Activated CD8-positive, alpha-beta T cell treated with anti-CD3 and anti-CD28 coated beads for 36 hours (primary cell): ENCODE measurements around the gene WFDC10B. TPM values are rescaled to one million over a fixed set of nuclear protein-coding genes. Genes with fewer than 3 reads are reported as not detected.

Source experiments
- ATAC-seq: fragments of 200-7000 bp; cut with Tn5 transposase; one replicate; pipeline ENCODE4 v1.10.0; 2021; ENCODE audit warnings: mild to moderate bottlenecking, moderate library complexity
- CTCF ChIA-PET: fragments of 350-600 bp; sonication (Branson Sonifier 250); formaldehyde crosslinking; loops from one replicate; lab custom pipeline; 2021; ENCODE audit warnings: antibody characterized with exemption; lab: Charles Lee
- POLR2A ChIA-PET: fragments of 350-600 bp; sonication (Branson Sonifier 250); formaldehyde crosslinking; loops from one replicate; lab custom pipeline; 2021; ENCODE audit warnings: antibody characterized with exemption; lab: Charles Lee
- DNase-seq: peaks from one replicate; pipeline ENCODE4 v3.0.0-alpha.2; 2020
- H3K27ac Mint-ChIP-seq: one replicate; pipeline ENCODE4 v1.8.0; 2021; ENCODE audit warnings: mild to moderate bottlenecking, mixed read lengths
- H3K27me3 Mint-ChIP-seq: one replicate; pipeline ENCODE4 v1.8.0; 2021; ENCODE audit warnings: mixed read lengths
- H3K36me3 Mint-ChIP-seq: one replicate; pipeline ENCODE4 v1.8.0; 2021; ENCODE audit warnings: low read depth, mixed read lengths
- H3K4me1 Mint-ChIP-seq: one replicate; pipeline ENCODE4 v1.8.0; 2021; ENCODE audit warnings: low read depth, mixed read lengths
- H3K4me3 Mint-ChIP-seq: one replicate; pipeline ENCODE4 v1.8.0; 2021; ENCODE audit warnings: mild to moderate bottlenecking, moderate library complexity, mixed read lengths
- H3K9me3 Mint-ChIP-seq: one replicate; pipeline ENCODE4 v1.8.0; 2021; ENCODE audit warnings: mixed read lengths
- intact Hi-C: fragments of 100-400 bp; cut with micrococcal nuclease; formaldehyde crosslinking; loops from one replicate; pipeline ENCODE4 v1.10.0; 2022
- total RNA-seq, 2 experiments: library from RNA; stranded (reverse); gene quantifications; one replicate each; pipeline ENCODE4 v1.2.3, GENCODE V29; 2021
- TF ChIP-seq, protein P1 (sequence below): fragments of 200-600 bp; IDR thresholded peaks from one replicate; pipeline ENCODE4 v1.8.0; 2022; ENCODE audit warnings: antibody characterized with exemption, mild to moderate bottlenecking

WFDC10B gene
- total RNA-seq, 2 experiments from 2014 or later, result not detected

DNA sequence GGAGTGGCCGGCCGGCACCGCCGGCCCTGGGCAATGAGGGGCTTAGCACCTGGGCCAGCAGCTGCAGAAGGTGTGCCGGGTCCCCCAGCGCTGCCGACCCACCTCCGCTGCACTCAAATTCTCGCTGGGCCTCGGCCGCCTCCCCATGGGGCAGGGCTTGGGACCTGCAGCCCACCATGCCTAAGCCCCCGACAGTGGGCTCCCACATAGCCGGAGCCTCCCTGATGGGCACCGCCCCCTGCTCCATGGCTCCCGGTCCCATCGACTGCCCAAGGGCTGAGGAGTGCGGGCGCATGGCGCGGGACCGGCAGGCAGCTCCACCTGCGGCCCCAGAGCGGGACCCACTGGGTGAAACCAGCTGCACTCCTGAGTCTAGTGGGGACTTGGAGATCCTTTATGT, 31.2 kb upstream of the WFDC10B start:
- peaks cover 22% of the 10 kb centered on the region for H3K9me3 Mint-ChIP-seq
- H3K27ac Mint-ChIP-seq, result no peak overlapping the region
- intact Hi-C loops, result no loop called here
- no peak overlapping the region for H3K4me3 Mint-ChIP-seq
- ATAC-seq (no peak), DNase-seq (no peak)
- H3K27me3 Mint-ChIP-seq, result peaks cover 23% of the 10 kb centered on the region
- TF ChIP-seq, protein P1, sequence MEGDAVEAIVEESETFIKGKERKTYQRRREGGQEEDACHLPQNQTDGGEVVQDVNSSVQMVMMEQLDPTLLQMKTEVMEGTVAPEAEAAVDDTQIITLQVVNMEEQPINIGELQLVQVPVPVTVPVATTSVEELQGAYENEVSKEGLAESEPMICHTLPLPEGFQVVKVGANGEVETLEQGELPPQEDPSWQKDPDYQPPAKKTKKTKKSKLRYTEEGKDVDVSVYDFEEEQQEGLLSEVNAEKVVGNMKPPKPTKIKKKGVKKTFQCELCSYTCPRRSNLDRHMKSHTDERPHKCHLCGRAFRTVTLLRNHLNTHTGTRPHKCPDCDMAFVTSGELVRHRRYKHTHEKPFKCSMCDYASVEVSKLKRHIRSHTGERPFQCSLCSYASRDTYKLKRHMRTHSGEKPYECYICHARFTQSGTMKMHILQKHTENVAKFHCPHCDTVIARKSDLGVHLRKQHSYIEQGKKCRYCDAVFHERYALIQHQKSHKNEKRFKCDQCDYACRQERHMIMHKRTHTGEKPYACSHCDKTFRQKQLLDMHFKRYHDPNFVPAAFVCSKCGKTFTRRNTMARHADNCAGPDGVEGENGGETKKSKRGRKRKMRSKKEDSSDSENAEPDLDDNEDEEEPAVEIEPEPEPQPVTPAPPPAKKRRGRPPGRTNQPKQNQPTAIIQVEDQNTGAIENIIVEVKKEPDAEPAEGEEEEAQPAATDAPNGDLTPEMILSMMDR, result no peak
- ChIA-PET POLR2A (interaction anchor here (0.6 kb wide), 1 partner anchor 226 kb away, joined by 4 read pairs; no protein-coding TSS in a partner anchor), CTCF (no interaction called here)
- no peaks in the 10 kb centered on the region for H3K4me1 Mint-ChIP-seq
- peaks cover 5% of the 10 kb centered on the region for H3K36me3 Mint-ChIP-seq

DNA sequence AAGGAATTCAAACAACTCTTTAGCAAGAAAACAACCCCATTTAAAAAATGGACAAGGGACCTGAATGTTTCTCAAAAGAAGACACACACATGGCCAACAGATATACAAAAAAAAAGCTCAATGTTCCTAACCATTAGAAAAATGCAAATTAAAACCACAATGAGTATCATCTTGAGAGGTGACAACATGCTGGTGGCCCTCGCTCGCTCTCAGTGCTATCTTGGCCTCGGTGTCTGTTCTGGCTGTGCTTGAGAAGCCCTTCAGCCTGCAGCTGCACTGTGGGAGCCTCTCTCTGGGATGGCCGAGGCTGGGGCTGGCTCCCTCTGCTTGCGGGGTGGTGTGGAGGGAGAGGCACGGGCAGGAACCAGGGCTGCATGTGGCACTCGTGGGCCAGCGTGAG, 30.7 kb upstream of the WFDC10B start:
- ATAC-seq, result no peak
- Mint-ChIP-seq H3K4me1 (no peaks in the 10 kb centered on the region), H3K36me3 (peaks cover 5% of the 10 kb centered on the region), H3K4me3 (no peak overlapping the region), H3K27ac (no peak overlapping the region), H3K9me3 (peaks cover 24% of the 10 kb centered on the region), H3K27me3 (peaks cover 26% of the 10 kb centered on the region)
- TF ChIP-seq, protein P1, result no peak
- ChIA-PET CTCF (no interaction called here), POLR2A (interaction anchor here (0.6 kb wide), 1 partner anchor 226 kb away, joined by 4 read pairs; no protein-coding TSS in a partner anchor)
- intact Hi-C loops, result no loop called here
- DNase-seq, result no peak

DNA sequence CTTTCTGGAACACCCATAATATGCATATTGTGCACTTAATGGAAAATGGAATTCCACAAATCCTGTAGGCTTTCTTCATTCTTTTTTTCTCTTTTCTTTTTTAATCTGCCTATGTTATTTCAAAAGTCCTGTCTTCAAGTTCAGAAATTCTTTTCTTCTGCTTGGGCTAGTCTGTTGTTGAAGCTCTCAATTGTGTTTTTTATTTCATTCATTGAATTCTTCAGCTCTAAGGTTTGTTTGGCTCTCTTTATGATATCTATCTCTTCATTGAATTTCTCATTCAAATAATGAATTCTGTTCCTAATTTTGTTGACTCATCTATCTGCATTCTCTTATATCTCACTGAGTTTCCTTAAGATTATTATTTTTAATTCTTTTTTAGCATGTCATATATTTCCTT, 27.4 kb upstream of the WFDC10B start:
- CTCF ChIA-PET, result no interaction called here

DNA sequence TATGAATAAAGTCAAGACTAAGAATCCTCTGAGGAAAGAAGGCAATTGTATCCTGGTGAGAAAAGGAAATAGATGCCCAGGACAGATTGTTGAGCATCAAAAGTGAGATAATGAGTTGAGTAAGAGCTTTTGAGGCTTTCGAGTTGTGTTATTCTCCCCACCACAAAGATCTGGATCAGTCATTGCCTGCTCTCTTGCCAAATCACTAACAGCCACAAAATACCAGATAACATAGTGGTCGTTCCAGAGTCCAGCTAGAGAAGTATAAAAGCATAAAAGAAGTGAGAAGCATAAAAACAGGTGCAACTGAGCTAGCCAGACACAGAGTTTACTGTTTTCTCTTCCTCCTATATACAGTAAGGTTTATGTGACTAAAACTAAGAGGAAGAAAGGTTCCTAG, 22.2 kb upstream of the WFDC10B start:
- ATAC-seq, result no peak
- CTCF ChIA-PET, result interaction anchor here (2.5 kb wide), 1 partner anchor 43 kb away, joined by 8 read pairs; no protein-coding TSS in a partner anchor
- no peak overlapping the region for H3K27ac Mint-ChIP-seq
- peak; percentile 3 for DNase-seq
- POLR2A ChIA-PET, result no interaction called here
- H3K36me3 Mint-ChIP-seq, result peaks cover 3% of the 10 kb centered on the region
- intact Hi-C loops, result no loop called here
- peaks cover 2% of the 10 kb centered on the region for H3K4me1 Mint-ChIP-seq
- peaks cover 10% of the 10 kb centered on the region for H3K9me3 Mint-ChIP-seq
- H3K4me3 Mint-ChIP-seq, result no peak overlapping the region
- peaks cover 11% of the 10 kb centered on the region for H3K27me3 Mint-ChIP-seq
- TF ChIP-seq, protein P1, result no peak

More for the DNA sequence above, 27.4 kb upstream of the WFDC10B start:
- H3K9me3 Mint-ChIP-seq, result peaks cover 24% of the 10 kb centered on the region
- peaks cover 19% of the 10 kb centered on the region for H3K27me3 Mint-ChIP-seq
- H3K4me1 Mint-ChIP-seq, result no peaks in the 10 kb centered on the region
- POLR2A ChIA-PET, result no interaction called here
- H3K36me3 Mint-ChIP-seq, result peaks cover 5% of the 10 kb centered on the region
- intact Hi-C loops, result no loop called here
- no peak for ATAC-seq
- H3K27ac Mint-ChIP-seq, result no peak overlapping the region
- DNase-seq, result no peak
- H3K4me3 Mint-ChIP-seq, result no peak overlapping the region
- TF ChIP-seq, protein P1, result no peak

DNA sequence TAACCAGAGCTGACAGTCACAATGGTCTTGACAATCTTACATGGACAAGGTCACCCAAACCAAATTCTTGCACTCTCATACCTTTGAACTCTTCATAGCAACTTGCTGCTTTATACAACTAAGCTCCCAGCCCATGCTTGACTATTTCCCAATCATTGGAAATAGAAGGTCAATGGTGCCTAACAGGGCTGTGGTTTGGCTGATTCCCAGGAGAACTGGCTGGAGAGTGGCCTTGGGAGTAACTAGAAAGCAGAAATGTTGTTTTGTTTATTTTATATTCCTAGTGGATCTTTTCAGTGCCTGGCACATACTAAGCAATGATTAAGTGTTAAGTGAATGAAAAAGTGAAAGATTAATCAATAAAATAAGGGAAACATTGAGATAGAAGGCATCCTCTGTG, 20.3 kb upstream of the WFDC10B start:
- no peaks in the 10 kb centered on the region for H3K9me3 Mint-ChIP-seq
- H3K4me1 Mint-ChIP-seq, result peaks cover 2% of the 10 kb centered on the region
- POLR2A ChIA-PET, result no interaction called here
- no peak for ATAC-seq
- intact Hi-C loops, result no loop called here
- peaks cover 9% of the 10 kb centered on the region for H3K27me3 Mint-ChIP-seq
- DNase-seq, result no peak
- H3K36me3 Mint-ChIP-seq, result no peaks in the 10 kb centered on the region
- TF ChIP-seq, protein P1, result no peak
- CTCF ChIA-PET, result interaction anchor here (2.5 kb wide), 1 partner anchor 45 kb away, joined by 8 read pairs; no protein-coding TSS in a partner anchor
- no peak overlapping the region for H3K4me3 Mint-ChIP-seq
- no peak overlapping the region for H3K27ac Mint-ChIP-seq
